ENCODE results near the gene DOCK2. TPM values are rescaled to one million over a fixed set of nuclear protein-coding genes. Genes with fewer than 3 reads are reported as not detected.

The DOCK2 gene
- total and polyA plus RNA-seq, 3 donors from 2014 or later = 6.8 to 8.9 (median 7.3) TPM

GRCh38 chr5:170103447-170103846, 466.4 kb downstream of the DOCK2 start:
- no peak for DNase-seq
- no peaks in the 10 kb centered on the region for H3K27me3 ChIP-seq
- WGBS, 2 donors = 93 to 100% methylated on average over 1 of the region's 1 CpG
- H3K27ac ChIP-seq = no peak overlapping the region
- H3K4me1 ChIP-seq = no peaks in the 10 kb centered on the region
- intact Hi-C loops (cut with DNase I; ENCODE audit: low total_unique reads) = loop anchor here (10.0 kb wide), 1 partner anchor 91 kb away; no protein-coding TSS in a partner anchor
- no peaks in the 10 kb centered on the region for H3K9me3 ChIP-seq
- H3K4me3 ChIP-seq = no peak overlapping the region
- TF ChIP-seq CTCF (IDR thresholded peaks at IDR 0.05) = no peak
- TF ChIP-seq POLR2A (IDR thresholded peaks at IDR 0.05) = no peak
- no peaks in the 10 kb centered on the region for H3K36me3 ChIP-seq (ENCODE audit: low read depth, missing control alignments)

DNA sequence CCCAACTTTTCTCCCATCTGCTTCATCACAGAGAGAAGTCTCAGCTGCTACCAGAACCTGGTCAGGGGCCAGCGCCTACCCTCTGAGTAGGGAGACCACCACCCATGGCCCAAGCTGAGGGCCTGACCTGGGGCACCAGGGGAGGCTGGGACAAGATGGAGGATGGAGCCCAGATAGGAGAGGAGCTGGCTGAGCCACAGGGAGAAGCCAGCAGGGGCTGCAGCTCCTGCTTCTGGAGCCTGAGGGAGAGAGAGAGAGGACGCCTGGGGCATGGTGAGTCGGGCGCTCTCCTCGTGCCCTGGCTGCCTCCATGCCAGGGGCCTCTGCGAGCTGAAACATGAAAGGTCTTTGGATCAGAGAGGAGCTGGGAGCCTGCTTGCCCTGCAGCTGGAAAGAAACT, 467.2 kb downstream of the DOCK2 start:
- 65 to 97% methylated on average over 3 to 6 of the region's 6 CpGs for WGBS, 2 donors
- intact Hi-C loops (cut with DNase I; ENCODE audit: low total_unique reads) = loop anchor here (10.0 kb wide), 1 partner anchor 91 kb away; no protein-coding TSS in a partner anchor
- no peaks in the 10 kb centered on the region for H3K4me1 ChIP-seq

GRCh38 chr5:170104710-170105109, 467.6 kb downstream of the DOCK2 start:
- no peak for TF ChIP-seq POLR2A (IDR thresholded peaks at IDR 0.05)
- no peak for TF ChIP-seq CTCF (IDR thresholded peaks at IDR 0.05)
- H3K36me3 ChIP-seq (ENCODE audit: low read depth, missing control alignments) = no peaks in the 10 kb centered on the region
- H3K27ac ChIP-seq = no peak overlapping the region
- no peaks in the 10 kb centered on the region for H3K9me3 ChIP-seq
- intact Hi-C loops (cut with DNase I; ENCODE audit: low total_unique reads) = loop anchor here (10.0 kb wide), 1 partner anchor 90 kb away; no protein-coding TSS in a partner anchor
- no peaks in the 10 kb centered on the region for H3K4me1 ChIP-seq
- WGBS, 2 donors = 61 to 79% methylated on average over 26 of the region's 26 CpGs
- H3K4me3 ChIP-seq = no peak overlapping the region
- no peak for DNase-seq
- H3K27me3 ChIP-seq = no peaks in the 10 kb centered on the region

More for the DNA sequence above, 467.2 kb downstream of the DOCK2 start:
- DNase-seq = no peak
- Histone ChIP-seq H3K9me3 (no peaks in the 10 kb centered on the region), H3K4me3 (no peak overlapping the region), H3K27ac (no peak overlapping the region), H3K36me3 (ENCODE audit: low read depth, missing control alignments) (no peaks in the 10 kb centered on the region), H3K27me3 (no peaks in the 10 kb centered on the region)
- TF ChIP-seq CTCF (IDR thresholded peaks at IDR 0.05) = no peak

- no peak within 1 kb of the TSS for H3K27ac ChIP-seq
- DNase-seq = no peak
- 72 to 85% methylated on average over 35 to 52 of the region's 53 CpGs for WGBS, 2 donors
- no peak within 1 kb of the TSS for H3K4me3 ChIP-seq
- intact Hi-C loops (cut with DNase I; ENCODE audit: low total_unique reads) = loop anchor here (10.0 kb wide), 1 partner anchor 89 kb away; no protein-coding TSS in a partner anchor
- no peak for TF ChIP-seq POLR2A (IDR thresholded peaks at IDR 0.05)
- TF ChIP-seq CTCF (IDR thresholded peaks at IDR 0.05) = no peak
- H3K9me3 ChIP-seq = no peaks in the 10 kb centered on the region
- H3K27me3 ChIP-seq = no peaks in the 10 kb centered on the region
- H3K4me1 ChIP-seq = no peaks in the 10 kb centered on the region
- H3K36me3 ChIP-seq (ENCODE audit: low read depth, missing control alignments) = no peaks in the 10 kb centered on the region
Observed at GRCh38 chr5:170105642-170106611, 468.9 kb downstream of the DOCK2 start, which contains the start of gene FOXI1. Gene FOXI1 (plus strand): TSS chr5:170105897. CDS start chr5:170105958, 61 bp downstream.
